Activated naive CD8-positive, alpha-beta T cell treated with anti-CD3 and anti-CD28 coated beads, Interleukin-2, amount 10 ng/mL, durations not matched to agents 7 days and 5 days (primary cell): ENCODE results near the gene AKR1C8. TPM values are rescaled to one million over a fixed set of nuclear protein-coding genes. Genes with fewer than 3 reads are reported as not detected.
"Not testable (repeated sequence)": the region's sequence is repeated elsewhere in the genome, so short reads cannot be mapped to it uniquely, and the experiment has no call there.

Source experiments
- ATAC-seq: fragments of 150-1000 bp; cut with Tn5 transposase; one replicate; pipeline ENCODE4 v1.10.0; 2021; ENCODE audit warnings: low read depth, moderate library complexity
- POLR2A ChIA-PET: fragments of 350-600 bp; sonication (Branson Sonifier 250); formaldehyde crosslinking; loops from one replicate; lab custom pipeline; 2021; ENCODE audit warnings: antibody characterized with exemption; lab: Charles Lee
- DNase-seq: peaks from one replicate; pipeline ENCODE4 v3.0.0; 2021
- H3K27ac Mint-ChIP-seq: one replicate; pipeline ENCODE4 v1.8.0; 2022; ENCODE audit warnings: mild to moderate bottlenecking, mixed read lengths
- H3K27me3 Mint-ChIP-seq: one replicate; pipeline ENCODE4 v1.8.0; 2022; ENCODE audit warnings: mild to moderate bottlenecking, moderate library complexity, mixed read lengths
- H3K36me3 Mint-ChIP-seq: one replicate; pipeline ENCODE4 v1.8.0; 2021; ENCODE audit warnings: mild to moderate bottlenecking, mixed read lengths
- H3K4me1 Mint-ChIP-seq: one replicate; pipeline ENCODE4 v1.8.0; 2021; ENCODE audit warnings: mixed read lengths
- H3K4me3 Mint-ChIP-seq: one replicate; pipeline ENCODE4 v1.8.0; 2022; ENCODE audit warnings: mild to moderate bottlenecking, moderate library complexity, mixed read lengths
- H3K9me3 Mint-ChIP-seq: one replicate; pipeline ENCODE4 v1.8.0; 2021; ENCODE audit warnings: mixed read lengths
- total RNA-seq, 2 experiments: library from RNA; stranded (reverse); gene quantifications; one replicate each; pipeline ENCODE4 v1.2.3, GENCODE V29; 2021

The AKR1C8 gene
- total RNA-seq, 2 experiments from 2014 or later, result 0.48 TPM; not detected in 1

DNA sequence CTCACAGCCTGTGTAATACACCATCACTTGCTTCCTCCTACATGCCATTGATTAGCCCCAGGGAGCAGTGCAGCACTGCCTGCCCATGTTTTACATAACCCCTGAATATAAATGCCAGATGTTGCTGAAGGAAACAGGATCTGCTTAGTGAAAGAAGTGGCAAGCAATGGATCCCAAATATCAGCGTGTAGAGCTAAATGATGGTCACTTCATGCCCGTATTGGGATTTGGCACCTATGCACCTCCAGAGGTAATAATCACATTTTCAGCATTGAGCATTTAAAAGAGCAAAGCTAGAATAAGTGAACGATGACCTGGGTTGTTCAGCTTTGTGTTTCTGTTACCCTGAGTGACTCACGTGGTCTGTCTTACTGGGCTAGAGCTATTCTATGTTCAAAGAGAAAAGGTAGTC lies 11.8 kb upstream of the AKR1C8 start, which contains the start of gene AKR1C4:
AKR1C4 (plus strand) TSS at position 136 of the 412 bp plus-strand sequence; CDS start at position 167, 31 bp downstream.
- ATAC-seq, result no peak

DNA sequence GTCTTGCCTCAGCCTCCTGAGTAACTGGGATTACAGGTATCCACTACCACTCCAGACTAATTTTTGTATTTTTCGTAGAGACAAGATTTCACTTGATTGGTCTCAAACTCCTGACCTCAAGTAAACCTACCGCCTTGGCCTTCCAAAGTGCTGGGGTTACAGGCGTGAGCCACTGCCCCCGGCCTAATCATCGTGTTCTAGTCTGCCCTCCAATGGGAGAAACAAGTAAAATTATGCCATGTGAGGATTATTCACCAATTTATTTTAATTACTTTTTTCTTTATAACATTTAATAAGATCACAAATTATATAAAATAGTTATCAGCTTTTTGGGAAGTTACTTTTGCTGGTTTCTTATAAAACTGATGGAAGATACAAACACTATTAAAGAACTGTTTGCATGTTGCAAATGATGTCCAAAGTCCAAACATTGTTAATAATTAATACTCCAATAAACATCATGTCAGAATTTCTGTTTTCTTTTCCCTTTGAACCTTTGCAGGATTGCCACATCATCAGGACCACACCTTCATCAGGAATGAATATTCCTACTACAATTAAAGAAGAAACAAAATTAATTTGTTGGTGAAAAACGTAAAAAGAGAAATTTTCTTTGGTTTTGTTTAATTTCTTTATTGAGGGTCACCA lies 10.9 kb upstream of the AKR1C8 start:
- DNase-seq (no peak), ATAC-seq (no peak)
- peaks cover 15% of the 10 kb centered on the region for H3K27me3 Mint-ChIP-seq
- H3K4me3 Mint-ChIP-seq, result no peak overlapping the region
- POLR2A ChIA-PET, result no interaction called here
- H3K9me3 Mint-ChIP-seq, result peaks cover 3% of the 10 kb centered on the region
- H3K36me3 Mint-ChIP-seq, result no peaks in the 10 kb centered on the region
- H3K27ac Mint-ChIP-seq, result no peak overlapping the region
- H3K4me1 Mint-ChIP-seq, result no peaks in the 10 kb centered on the region

More for the DNA sequence above, 11.8 kb upstream of the AKR1C8 start, which contains the start of gene AKR1C4:
- Mint-ChIP-seq H3K27me3 (peaks cover 20% of the 10 kb centered on the region), H3K4me3 (no peak within 1 kb of the TSS), H3K4me1 (no peaks in the 10 kb centered on the region), H3K9me3 (peaks cover 3% of the 10 kb centered on the region), H3K36me3 (no peaks in the 10 kb centered on the region), H3K27ac (no peak within 1 kb of the TSS)
- no peak for DNase-seq
- POLR2A ChIA-PET, result no interaction called here

DNA sequence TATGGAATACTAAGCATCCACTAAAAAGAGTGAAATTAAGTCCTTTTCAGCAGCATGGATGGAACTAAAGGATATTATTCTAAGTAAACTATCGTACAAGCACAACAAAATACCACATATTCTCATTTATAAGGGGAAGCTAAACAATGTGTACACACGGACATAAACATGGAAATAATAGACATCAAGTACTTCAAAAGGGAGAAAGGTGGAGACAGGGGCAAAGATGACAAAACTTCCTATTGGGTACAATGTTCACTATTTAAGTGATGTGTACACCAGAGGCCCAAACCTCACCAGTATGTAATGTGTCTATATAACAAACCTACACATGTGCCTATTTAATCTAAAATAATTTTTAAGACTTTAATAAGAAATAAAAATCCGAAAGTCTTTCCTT lies 9.5 kb upstream of the AKR1C8 start:
- ATAC-seq (no peak), DNase-seq (no peak)
- Mint-ChIP-seq H3K9me3 (peaks cover 3% of the 10 kb centered on the region), H3K4me3 (no peak overlapping the region), H3K36me3 (no peaks in the 10 kb centered on the region), H3K27me3 (peaks cover 15% of the 10 kb centered on the region), H3K4me1 (no peaks in the 10 kb centered on the region), H3K27ac (no peak overlapping the region)
- POLR2A ChIA-PET, result no interaction called here

GRCh38 chr10:5188358-5188757 lies 3.4 kb upstream of the AKR1C8 start:
- no peak for DNase-seq
- H3K27me3 Mint-ChIP-seq, result peaks cover 11% of the 10 kb centered on the region
- H3K9me3 Mint-ChIP-seq, result peaks cover 1% of the 10 kb centered on the region
- no peak overlapping the region for H3K27ac Mint-ChIP-seq
- POLR2A ChIA-PET, result no interaction called here
- no peaks in the 10 kb centered on the region for H3K36me3 Mint-ChIP-seq
- ATAC-seq, result no peak
- no peaks in the 10 kb centered on the region for H3K4me1 Mint-ChIP-seq
- H3K4me3 Mint-ChIP-seq, result no peak overlapping the region

- H3K4me3 Mint-ChIP-seq, result no peak overlapping the region
- H3K9me3 Mint-ChIP-seq, result peaks cover 1% of the 10 kb centered on the region
- H3K27ac Mint-ChIP-seq, result no peak overlapping the region
- DNase-seq (no peak), ATAC-seq (no peak)
- POLR2A ChIA-PET, result no interaction called here
- no peaks in the 10 kb centered on the region for H3K36me3 Mint-ChIP-seq
- peaks cover 11% of the 10 kb centered on the region for H3K27me3 Mint-ChIP-seq
- H3K4me1 Mint-ChIP-seq, result no peaks in the 10 kb centered on the region
Observed at GRCh38 chr10:5187867-5188266, 2.9 kb upstream of the AKR1C8 start.

DNA sequence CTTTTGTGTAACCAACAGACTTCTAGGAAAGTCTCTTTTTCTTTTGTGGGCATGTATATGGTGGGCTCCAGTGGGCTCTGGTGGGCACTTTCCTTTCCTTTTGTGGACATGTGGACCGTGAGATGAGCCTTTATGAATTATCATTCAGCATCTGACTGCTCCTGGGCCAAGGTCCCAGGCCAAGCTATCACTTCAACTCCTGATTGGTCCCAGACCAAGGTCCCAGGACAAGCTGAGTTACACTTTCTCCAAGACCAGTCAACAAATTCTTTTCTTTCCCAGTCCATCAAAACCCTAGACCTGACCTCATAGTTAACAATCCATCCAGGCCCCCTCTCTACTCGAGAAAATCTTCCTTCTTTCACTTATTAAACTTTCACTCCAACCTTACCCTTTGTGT lies 1.0 kb downstream of the AKR1C8 start:
- peaks cover 2% of the 10 kb centered on the region for H3K9me3 Mint-ChIP-seq
- H3K27ac Mint-ChIP-seq, result no peak overlapping the region
- H3K4me3 Mint-ChIP-seq, result no peak overlapping the region
- peaks cover 1% of the 10 kb centered on the region for H3K36me3 Mint-ChIP-seq
- peaks cover 3% of the 10 kb centered on the region for H3K27me3 Mint-ChIP-seq
- DNase-seq, result no peak
- POLR2A ChIA-PET, result no interaction called here
- H3K4me1 Mint-ChIP-seq, result no peaks in the 10 kb centered on the region
- no peak for ATAC-seq

DNA sequence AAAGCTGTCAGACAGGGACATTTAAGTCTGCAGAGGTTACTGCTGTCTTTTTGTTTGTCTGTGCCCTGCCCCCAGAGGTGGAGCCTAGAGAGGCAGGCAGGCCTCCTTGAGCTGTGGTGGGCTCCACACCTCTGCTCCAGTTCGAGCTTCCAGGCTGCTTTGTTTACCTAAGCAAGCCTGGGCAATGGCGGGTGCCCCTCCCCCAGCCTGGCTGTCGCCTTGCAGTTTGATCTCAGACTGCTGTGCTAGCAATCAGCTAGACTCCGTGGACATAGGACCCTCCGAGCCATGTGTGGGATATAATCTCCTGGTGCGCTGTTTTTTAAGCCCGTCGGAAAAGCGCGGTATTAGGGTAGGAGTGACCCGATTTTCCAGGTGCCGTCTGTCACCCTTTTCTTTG lies 4.4 kb downstream of the AKR1C8 start:
- ATAC-seq, H3K27ac Mint-ChIP-seq, H3K9me3 Mint-ChIP-seq, H3K4me1 Mint-ChIP-seq, DNase-seq, H3K4me3 Mint-ChIP-seq, POLR2A ChIA-PET, H3K36me3 Mint-ChIP-seq, H3K27me3 Mint-ChIP-seq: not testable (repeated sequence)

DNA sequence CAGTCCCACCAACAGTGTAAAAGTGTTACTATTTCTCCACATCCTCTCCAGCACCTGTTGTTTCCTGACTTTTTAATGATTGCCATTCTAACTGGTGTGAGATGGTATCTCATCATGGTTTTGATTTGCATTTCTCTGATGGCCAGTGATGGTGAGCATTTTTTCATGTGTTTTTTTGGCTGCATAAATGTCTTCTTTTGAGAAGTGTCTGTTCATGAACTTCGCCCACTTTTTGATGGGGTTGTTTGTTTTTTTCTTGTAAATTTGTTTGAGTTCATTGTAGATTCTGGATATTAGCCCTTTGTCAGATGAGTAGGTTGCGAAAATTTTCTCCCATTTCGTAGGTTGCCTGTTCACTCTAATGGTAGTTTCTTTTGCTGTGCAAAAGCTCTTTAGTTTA lies 9.4 kb downstream of the AKR1C8 start:
- ATAC-seq, H3K4me1 Mint-ChIP-seq, H3K4me3 Mint-ChIP-seq, H3K36me3 Mint-ChIP-seq, H3K27ac Mint-ChIP-seq, H3K27me3 Mint-ChIP-seq, POLR2A ChIA-PET, H3K9me3 Mint-ChIP-seq, DNase-seq: not testable (repeated sequence)

DNA sequence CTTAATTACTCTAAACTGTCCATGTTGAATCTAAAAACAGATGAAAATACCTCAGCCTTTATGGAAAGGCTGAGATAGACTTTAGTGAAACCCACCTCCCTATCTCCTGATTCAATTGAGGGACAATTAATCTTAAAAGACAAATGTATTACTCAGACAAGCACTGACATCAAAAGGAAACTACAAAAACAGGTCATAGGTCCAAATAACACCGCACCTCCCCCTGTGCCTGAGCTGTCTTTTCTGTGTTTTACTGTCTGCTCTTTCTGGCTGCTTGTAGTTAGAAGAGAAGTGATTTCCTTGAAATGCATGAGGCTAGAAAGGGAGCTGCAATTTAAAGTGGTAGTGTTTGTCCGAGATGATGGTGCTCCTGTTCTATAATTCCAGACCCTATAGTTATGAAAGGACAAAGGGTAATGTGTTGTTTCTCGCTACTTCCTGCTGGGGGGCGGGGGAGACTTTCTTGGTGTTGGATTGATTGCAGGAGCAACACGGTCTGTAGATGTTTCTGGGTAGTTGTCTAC lies 16.0 kb downstream of the AKR1C8 start:
- no peaks in the 10 kb centered on the region for H3K27me3 Mint-ChIP-seq
- no peak overlapping the region for H3K4me3 Mint-ChIP-seq
- no peak for ATAC-seq

DNA sequence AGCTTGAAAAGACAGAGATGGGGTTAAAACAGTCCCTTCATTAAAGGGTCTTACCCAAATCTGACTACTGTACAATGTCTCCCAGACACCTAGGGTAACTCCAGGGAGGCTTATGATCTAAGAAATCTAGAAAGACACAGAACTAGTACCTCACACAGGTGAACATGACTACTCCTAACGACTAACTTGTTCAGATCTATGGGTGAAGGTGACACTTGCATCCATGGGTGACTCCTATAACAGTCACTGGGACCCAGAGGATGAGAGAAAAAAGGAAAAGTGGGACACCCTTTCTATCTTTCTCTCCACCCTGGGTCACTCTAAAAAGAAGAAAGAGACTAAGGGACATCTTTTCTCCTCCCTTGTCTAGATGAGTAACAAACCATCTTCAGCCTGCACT lies 19.2 kb downstream of the AKR1C8 start:
- Mint-ChIP-seq H3K4me3 (no peak overlapping the region), H3K9me3 (peaks cover 30% of the 10 kb centered on the region), H3K4me1 (no peaks in the 10 kb centered on the region), H3K27ac (no peak overlapping the region), H3K36me3 (no peaks in the 10 kb centered on the region), H3K27me3 (no peaks in the 10 kb centered on the region)
- ATAC-seq (no peak), DNase-seq (no peak)
- POLR2A ChIA-PET, result no interaction called here

More for the DNA sequence above, 16.0 kb downstream of the AKR1C8 start:
- no peak for DNase-seq
- Mint-ChIP-seq H3K9me3 (peaks cover 19% of the 10 kb centered on the region), H3K36me3 (no peaks in the 10 kb centered on the region), H3K27ac (no peak overlapping the region), H3K4me1 (no peaks in the 10 kb centered on the region)
- POLR2A ChIA-PET, result no interaction called here

DNA sequence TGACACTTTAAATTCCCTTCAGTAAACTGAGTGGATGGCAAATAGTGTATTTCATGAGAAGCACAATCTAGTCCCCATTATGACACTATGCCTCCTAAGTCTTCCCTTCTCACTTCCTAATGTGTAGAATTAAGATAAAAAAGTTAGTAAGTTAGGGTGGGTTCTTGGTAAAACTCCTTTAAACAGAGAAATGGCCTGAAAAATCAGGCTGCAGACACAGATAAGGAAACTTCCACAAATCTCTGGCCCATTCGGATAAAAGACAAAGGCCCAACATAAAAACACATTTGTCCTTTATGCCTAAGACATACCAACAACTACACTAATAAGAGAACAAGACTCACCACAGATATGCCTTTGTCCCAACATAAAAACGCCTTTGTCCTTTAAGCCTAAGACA lies 21.5 kb downstream of the AKR1C8 start:
- no peaks in the 10 kb centered on the region for H3K4me1 Mint-ChIP-seq
- H3K36me3 Mint-ChIP-seq, result no peaks in the 10 kb centered on the region
- DNase-seq (no peak), ATAC-seq (no peak)
- H3K4me3 Mint-ChIP-seq, result no peak overlapping the region
- POLR2A ChIA-PET, result no interaction called here
- peaks cover 31% of the 10 kb centered on the region for H3K9me3 Mint-ChIP-seq
- no peaks in the 10 kb centered on the region for H3K27me3 Mint-ChIP-seq
- no peak overlapping the region for H3K27ac Mint-ChIP-seq

GRCh38 chr10:5159126-5159525 lies 25.8 kb downstream of the AKR1C8 start:
- DNase-seq (no peak), ATAC-seq (no peak)
- H3K27me3 Mint-ChIP-seq, result peaks cover 6% of the 10 kb centered on the region
- no peak overlapping the region for H3K4me3 Mint-ChIP-seq
- peaks cover 14% of the 10 kb centered on the region for H3K9me3 Mint-ChIP-seq
- H3K27ac Mint-ChIP-seq, result no peak overlapping the region
- POLR2A ChIA-PET, result no interaction called here
- no peaks in the 10 kb centered on the region for H3K4me1 Mint-ChIP-seq
- H3K36me3 Mint-ChIP-seq, result no peaks in the 10 kb centered on the region

DNA sequence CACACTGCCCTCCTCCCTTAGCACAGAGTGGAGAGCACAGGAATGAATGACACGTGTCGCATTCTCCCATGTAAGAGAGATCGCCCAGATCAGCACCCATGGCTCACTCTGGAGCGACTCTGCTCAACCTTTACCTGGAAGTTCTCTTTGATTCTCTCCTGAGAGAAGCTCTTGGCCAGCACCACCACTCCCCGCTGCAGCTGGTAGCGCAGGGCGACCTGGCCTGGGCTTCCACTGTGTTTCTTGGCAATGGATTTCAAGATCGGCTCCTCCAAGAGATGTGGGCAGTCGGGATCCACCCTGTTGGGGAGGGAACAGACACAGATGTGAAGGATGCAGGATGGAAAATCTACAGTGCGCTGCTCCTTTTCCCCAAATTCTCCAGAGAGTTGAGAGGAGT lies 27.4 kb downstream of the AKR1C8 start:
- Mint-ChIP-seq H3K36me3 (no peaks in the 10 kb centered on the region), H3K27ac (no peak overlapping the region), H3K9me3 (peaks cover 6% of the 10 kb centered on the region), H3K27me3 (peaks cover 8% of the 10 kb centered on the region), H3K4me3 (no peak overlapping the region), H3K4me1 (no peaks in the 10 kb centered on the region)
- ATAC-seq, result no peak
- no peak for DNase-seq
- POLR2A ChIA-PET, result no interaction called here

- Mint-ChIP-seq H3K4me1 (no peaks in the 10 kb centered on the region), H3K27me3 (peaks cover 8% of the 10 kb centered on the region), H3K36me3 (no peaks in the 10 kb centered on the region), H3K4me3 (no peak overlapping the region), H3K9me3 (peaks cover 5% of the 10 kb centered on the region), H3K27ac (no peak overlapping the region)
- no peak for DNase-seq
- ATAC-seq, result no peak
- POLR2A ChIA-PET, result no interaction called here
Observed at GRCh38 chr10:5155951-5156350, 29.0 kb downstream of the AKR1C8 start.
